HG02763 (cell line): Measurements from ENCODE around the gene NPAS3.

Experiments used
- ATAC-seq: cut with Tn5 transposase; IDR thresholded peaks from one replicate; pipeline ENCODE4 v1.9.1; 2021; ENCODE audit warnings: mild to moderate bottlenecking, moderate library complexity; ENCODE audit not compliant: unreplicated experiment

The NPAS3 gene

GRCh38 chr14:33461036-33461435, 522.4 kb downstream of the NPAS3 start:
- no peak for ATAC-seq

- no peak for ATAC-seq
Observed at GRCh38 chr14:33463731-33464130, 525.1 kb downstream of the NPAS3 start.

- no peak for ATAC-seq
Observed at GRCh38 chr14:33464254-33464962, 525.7 kb downstream of the NPAS3 start.

GRCh38 chr14:33465846-33466700, 527.4 kb downstream of the NPAS3 start:
- ATAC-seq: no peak

GRCh38 chr14:33467971-33468370, 529.3 kb downstream of the NPAS3 start:
- no peak for ATAC-seq

- no peak for ATAC-seq
Observed at GRCh38 chr14:33469898-33470297, 531.2 kb downstream of the NPAS3 start.

- no peak for ATAC-seq
Observed at GRCh38 chr14:33471776-33472175, 533.1 kb downstream of the NPAS3 start.

GRCh38 chr14:33475623-33476022, 536.9 kb downstream of the NPAS3 start:
- ATAC-seq: no peak

GRCh38 chr14:33477797-33478196, 539.1 kb downstream of the NPAS3 start:
- no peak for ATAC-seq

- ATAC-seq: no peak
Observed at GRCh38 chr14:33480071-33480886, 541.6 kb downstream of the NPAS3 start.

- ATAC-seq: no peak
Observed at GRCh38 chr14:33480887-33481184, 542.2 kb downstream of the NPAS3 start.

- ATAC-seq: no peak
Observed at GRCh38 chr14:33483110-33483509, 544.4 kb downstream of the NPAS3 start.

- ATAC-seq: no peak
Observed at GRCh38 chr14:33483541-33483940, 544.9 kb downstream of the NPAS3 start.

GRCh38 chr14:33484264-33484663, 545.6 kb downstream of the NPAS3 start:
- no peak for ATAC-seq

GRCh38 chr14:33486332-33486890, 547.7 kb downstream of the NPAS3 start:
- no peak for ATAC-seq

- no peak for ATAC-seq
Observed at GRCh38 chr14:33488582-33488981, 549.9 kb downstream of the NPAS3 start.

GRCh38 chr14:33490555-33490954, 551.9 kb downstream of the NPAS3 start:
- ATAC-seq: no peak

GRCh38 chr14:33491112-33491511, 552.4 kb downstream of the NPAS3 start:
- no peak for ATAC-seq

GRCh38 chr14:33492491-33492890, 553.8 kb downstream of the NPAS3 start:
- ATAC-seq: no peak

- no peak for ATAC-seq
Observed at GRCh38 chr14:33493266-33493665, 554.6 kb downstream of the NPAS3 start.

GRCh38 chr14:33493990-33494389, 555.3 kb downstream of the NPAS3 start:
- no peak for ATAC-seq
